ENCODE data around the gene SETD1A.

DNA sequence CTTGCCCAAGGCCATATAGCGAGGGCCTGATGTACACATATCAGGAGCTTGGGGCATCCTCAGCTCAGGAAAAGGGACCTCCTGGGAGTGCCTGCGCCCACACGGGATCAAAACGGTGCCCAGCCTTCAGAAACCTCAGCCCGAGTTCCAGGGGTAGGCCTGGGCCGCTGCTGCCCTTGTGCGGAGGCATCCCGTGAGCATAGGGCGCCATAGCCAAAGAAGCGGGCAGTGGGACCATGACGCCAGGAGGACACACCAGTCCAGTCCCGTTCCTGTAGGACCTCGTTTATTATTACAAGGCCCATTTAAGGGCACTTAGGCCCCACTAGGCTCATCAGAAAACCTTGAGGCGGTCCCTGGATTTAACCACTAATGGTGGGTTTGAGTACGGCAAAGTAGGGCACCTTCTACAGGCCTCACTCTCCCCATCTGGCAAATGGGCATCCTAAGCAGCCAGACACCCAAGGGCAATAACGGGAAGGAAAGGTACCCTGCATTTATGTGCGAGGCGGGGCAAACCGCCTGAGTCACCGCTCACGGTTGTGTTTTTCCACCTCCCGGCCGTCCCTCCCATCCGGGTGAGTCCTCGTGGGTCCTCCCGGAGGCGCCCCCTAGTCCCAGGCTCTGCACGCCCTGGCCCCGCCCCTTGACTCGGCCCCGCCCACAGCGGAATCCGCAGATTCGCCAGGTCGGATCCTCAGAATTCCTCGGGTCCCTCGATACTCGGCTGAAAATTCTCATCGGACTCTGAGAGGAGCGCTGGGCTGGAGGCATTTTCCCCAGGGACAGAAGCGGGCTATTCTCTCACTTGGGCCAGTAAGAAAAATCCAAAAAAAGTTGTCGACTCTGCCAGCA, 726 bp upstream of the SETD1A start:
- TF ChIP-seq POLR2AphosphoS5 (IDR thresholded peaks at IDR 0.05) (no peak), POLR2A (IDR thresholded peaks at IDR 0.05) (no peak)
- TF ChIP-seq, protein P1, sequence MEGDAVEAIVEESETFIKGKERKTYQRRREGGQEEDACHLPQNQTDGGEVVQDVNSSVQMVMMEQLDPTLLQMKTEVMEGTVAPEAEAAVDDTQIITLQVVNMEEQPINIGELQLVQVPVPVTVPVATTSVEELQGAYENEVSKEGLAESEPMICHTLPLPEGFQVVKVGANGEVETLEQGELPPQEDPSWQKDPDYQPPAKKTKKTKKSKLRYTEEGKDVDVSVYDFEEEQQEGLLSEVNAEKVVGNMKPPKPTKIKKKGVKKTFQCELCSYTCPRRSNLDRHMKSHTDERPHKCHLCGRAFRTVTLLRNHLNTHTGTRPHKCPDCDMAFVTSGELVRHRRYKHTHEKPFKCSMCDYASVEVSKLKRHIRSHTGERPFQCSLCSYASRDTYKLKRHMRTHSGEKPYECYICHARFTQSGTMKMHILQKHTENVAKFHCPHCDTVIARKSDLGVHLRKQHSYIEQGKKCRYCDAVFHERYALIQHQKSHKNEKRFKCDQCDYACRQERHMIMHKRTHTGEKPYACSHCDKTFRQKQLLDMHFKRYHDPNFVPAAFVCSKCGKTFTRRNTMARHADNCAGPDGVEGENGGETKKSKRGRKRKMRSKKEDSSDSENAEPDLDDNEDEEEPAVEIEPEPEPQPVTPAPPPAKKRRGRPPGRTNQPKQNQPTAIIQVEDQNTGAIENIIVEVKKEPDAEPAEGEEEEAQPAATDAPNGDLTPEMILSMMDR (IDR thresholded peaks at IDR 0.05): no peak

Measured in sigmoid colon (tissue), 4 donors.